ENCODE results near the gene HOXD3.

DNA sequence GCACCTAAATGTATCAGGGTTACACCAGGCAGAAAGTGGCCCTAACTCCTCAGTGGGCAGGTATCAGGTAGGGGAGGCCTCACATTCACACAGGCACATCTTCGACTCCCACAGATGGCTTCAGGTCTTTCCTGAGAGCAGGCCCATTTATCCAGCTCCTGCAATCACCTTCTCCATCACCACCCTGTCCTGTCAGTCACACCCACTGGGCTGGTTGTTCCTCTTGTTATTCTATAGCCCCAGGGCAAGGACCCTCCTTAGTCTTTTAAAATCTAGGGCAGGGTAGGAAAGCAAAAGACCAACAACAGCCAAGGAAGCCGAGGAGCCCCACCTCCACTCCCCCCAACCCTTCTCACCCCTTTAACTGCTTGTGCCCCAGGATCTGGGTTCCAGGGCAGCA lies 14.8 kb upstream of the HOXD3 start:
- no peak for TF ChIP-seq POLR2AphosphoS5 (IDR thresholded peaks at IDR 0.05)
- TF ChIP-seq, protein P1, sequence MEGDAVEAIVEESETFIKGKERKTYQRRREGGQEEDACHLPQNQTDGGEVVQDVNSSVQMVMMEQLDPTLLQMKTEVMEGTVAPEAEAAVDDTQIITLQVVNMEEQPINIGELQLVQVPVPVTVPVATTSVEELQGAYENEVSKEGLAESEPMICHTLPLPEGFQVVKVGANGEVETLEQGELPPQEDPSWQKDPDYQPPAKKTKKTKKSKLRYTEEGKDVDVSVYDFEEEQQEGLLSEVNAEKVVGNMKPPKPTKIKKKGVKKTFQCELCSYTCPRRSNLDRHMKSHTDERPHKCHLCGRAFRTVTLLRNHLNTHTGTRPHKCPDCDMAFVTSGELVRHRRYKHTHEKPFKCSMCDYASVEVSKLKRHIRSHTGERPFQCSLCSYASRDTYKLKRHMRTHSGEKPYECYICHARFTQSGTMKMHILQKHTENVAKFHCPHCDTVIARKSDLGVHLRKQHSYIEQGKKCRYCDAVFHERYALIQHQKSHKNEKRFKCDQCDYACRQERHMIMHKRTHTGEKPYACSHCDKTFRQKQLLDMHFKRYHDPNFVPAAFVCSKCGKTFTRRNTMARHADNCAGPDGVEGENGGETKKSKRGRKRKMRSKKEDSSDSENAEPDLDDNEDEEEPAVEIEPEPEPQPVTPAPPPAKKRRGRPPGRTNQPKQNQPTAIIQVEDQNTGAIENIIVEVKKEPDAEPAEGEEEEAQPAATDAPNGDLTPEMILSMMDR (IDR thresholded peaks at IDR 0.05) = no peak
- TF ChIP-seq EP300 (IDR thresholded peaks at IDR 0.05) = no peak
- no peak for TF ChIP-seq POLR2A (IDR thresholded peaks at IDR 0.05)

All from gastroesophageal sphincter (tissue), 3 donors.